DOHH2 (cell line): ENCODE measurements around the gene MYO1F.
A peak's percentile ranks its signal among the peaks of the same experiment; 100 is the strongest.

ENCODE experiments used
- H3F3A ChIP-seq: fragments of 200-600 bp; sonication (generic), shearing (Covaris generic); 2 replicates; pipeline ENCODE4 v1.6.0; 2016; ENCODE audit warnings: antibody characterized with exemption, mild to moderate bottlenecking; ENCODE audit not compliant: control insufficient read depth, insufficient read depth
- H3K27ac ChIP-seq: fragments of 200-600 bp; sonication (generic); 2 replicates; pipeline ENCODE4 v1.5.1; 2014; ENCODE audit warnings: low read depth, mild to moderate bottlenecking, low read length, moderate library complexity
- H3K27me3 ChIP-seq: fragments of 200-600 bp; sonication (generic); 2 replicates; pipeline ENCODE4 v1.6.1; 2014; ENCODE audit warnings: mild to moderate bottlenecking, low read length, mixed read lengths; ENCODE audit not compliant: control insufficient read depth
- H3K36me3 ChIP-seq: fragments of 200-600 bp; sonication (generic); 2 replicates; pipeline ENCODE4 v1.6.1; 2014; ENCODE audit warnings: mild to moderate bottlenecking, low read length, moderate library complexity, mixed read lengths; ENCODE audit not compliant: control insufficient read depth
- H3K4me1 ChIP-seq: fragments of 200-600 bp; sonication (generic); 2 replicates; pipeline ENCODE4 v1.6.1; 2014; ENCODE audit warnings: mild to moderate bottlenecking, low read length, mixed read lengths; ENCODE audit not compliant: control insufficient read depth
- H3K4me2 ChIP-seq: fragments of 200-600 bp; sonication (generic); 2 replicates; pipeline ENCODE4 v1.6.0; 2014; ENCODE audit warnings: mild to moderate bottlenecking, low read length, moderate library complexity
- H3K4me3 ChIP-seq: fragments of 200-600 bp; sonication (generic); 2 replicates; pipeline ENCODE4 v1.5.1; 2014; ENCODE audit warnings: mild to moderate bottlenecking, low read length, mixed read lengths
- H3K79me2 ChIP-seq: fragments of 200-600 bp; sonication (generic); 2 replicates; pipeline ENCODE4 v1.6.1; 2014; ENCODE audit warnings: mild to moderate bottlenecking, low read length, mixed read lengths; ENCODE audit not compliant: control insufficient read depth
- H3K9me2 ChIP-seq: fragments of 200-600 bp; sonication (generic); replicated peaks from 2 replicates; pipeline ENCODE4 v1.6.1; 2014; ENCODE audit warnings: mild to moderate bottlenecking, low read length, mixed read lengths; ENCODE audit not compliant: control insufficient read depth
- H3K9me3 ChIP-seq: fragments of 200-600 bp; sonication (generic); 2 replicates; pipeline ENCODE4 v1.6.1; 2014; ENCODE audit warnings: antibody characterized with exemption, low read length, mixed read lengths; ENCODE audit not compliant: control insufficient read depth, insufficient read depth
- H4K20me1 ChIP-seq: fragments of 200-600 bp; sonication (generic); 2 replicates; pipeline ENCODE4 v1.6.0; 2014; ENCODE audit warnings: low read depth, mild to moderate bottlenecking, antibody characterized with exemption, low read length, moderate library complexity; ENCODE audit not compliant: control insufficient read depth, insufficient read depth
- EZH2phosphoT487 ChIP-seq: fragments of 200-600 bp; sonication (generic); IDR thresholded peaks from 2 replicates; pipeline ENCODE4 v1.6.1; 2017; ENCODE audit warnings: borderline replicate concordance, mild to moderate bottlenecking, antibody characterized with exemption, low read length, moderate library complexity, mixed read lengths
- TF ChIP-seq, protein P1 (sequence below): fragments of 200-600 bp; sonication (generic); IDR thresholded peaks from one replicate; pipeline ENCODE4 v1.5.1; 2014; ENCODE audit warnings: antibody characterized with exemption, mild to moderate bottlenecking, low read depth, low read length; ENCODE audit not compliant: poor library complexity, severe bottlenecking

The MYO1F gene

DNA sequence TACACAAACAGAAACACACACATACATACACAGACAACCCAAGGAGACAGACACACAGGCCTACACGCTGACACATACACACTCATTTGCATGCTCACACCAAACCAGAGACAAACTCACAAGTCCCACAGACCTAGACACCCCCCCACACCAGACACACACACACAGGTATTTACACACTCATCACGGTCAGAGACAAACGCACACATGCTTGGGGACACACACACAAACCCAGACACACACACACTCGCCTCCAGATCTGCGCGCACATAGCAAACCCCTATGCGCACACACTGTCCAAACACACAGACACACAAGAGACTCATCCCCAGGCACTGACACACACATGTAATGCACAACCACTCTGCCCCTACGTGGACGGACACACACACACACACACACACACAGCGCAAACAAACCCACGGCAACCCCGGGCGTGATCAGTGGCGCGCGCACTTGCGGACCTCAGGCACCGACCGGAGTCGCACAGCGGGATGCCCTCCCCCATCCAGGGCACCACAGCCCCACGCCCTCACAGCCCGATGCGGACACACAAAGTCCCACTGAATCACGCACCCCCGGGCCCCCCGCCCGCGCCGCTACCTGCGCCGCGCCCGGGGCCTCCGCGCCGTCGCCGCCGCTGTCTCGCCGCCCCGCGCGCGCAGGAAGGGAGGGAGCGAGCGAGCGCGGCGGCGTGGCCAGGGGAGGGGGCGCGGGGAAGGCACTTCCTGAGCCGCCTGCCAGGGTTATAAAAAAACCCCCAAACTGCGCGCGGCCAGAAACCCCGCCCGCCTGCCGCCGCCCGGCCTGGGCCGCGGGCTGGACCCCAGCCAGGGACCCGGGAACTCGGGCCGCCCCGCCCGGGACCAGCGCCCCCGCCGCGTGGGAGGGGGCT lies 33.0 kb upstream of the MYO1F start, which contains the start of gene ADAMTS10:
Gene ADAMTS10, minus strand, starts transcription at position 675 of the 895 bp plus-strand sequence. CDS start 5,005 bp downstream, outside the sequence.
- H3K79me2 ChIP-seq, result no peaks in the 10 kb centered on the region

DNA sequence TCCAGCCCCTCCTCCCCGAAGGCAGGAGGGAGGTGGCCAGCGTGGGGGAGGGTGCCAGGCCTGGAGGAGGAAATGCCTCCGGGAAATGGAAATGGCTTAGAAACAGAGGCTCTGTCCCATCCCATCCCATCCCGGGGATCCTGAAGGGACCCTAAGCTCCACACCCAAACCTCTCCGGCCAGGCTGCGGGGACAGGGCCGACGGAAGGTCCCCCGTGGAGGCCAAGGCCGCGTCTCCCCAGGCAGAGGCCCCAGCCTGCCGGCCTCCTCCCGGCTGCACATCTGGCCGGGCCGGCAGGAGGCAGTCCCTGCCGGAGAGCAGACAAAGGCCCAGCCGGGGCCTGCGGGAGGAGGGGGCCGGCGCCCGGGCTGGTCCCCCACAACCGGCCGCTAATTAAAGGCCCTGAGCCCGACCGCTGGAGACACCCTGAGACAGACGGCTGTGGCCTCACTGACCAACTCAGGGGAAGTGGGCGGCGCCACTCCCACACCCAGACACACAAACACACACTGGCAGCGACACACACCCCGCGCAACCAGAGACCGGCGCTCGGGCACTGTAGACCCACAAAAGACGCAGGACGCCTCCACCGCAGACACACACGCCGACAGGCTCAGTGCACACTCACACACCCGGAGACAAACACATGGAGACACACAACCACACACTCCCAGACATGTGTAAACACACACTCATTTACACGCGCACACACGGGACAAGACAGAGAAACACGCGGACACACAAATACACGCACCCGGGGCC lies 32.2 kb upstream of the MYO1F start:
- Histone ChIP-seq H3K9me3 (peaks cover 4% of the 10 kb centered on the region; the same call in 1 of the 2 replicates), H3K4me1 (no peaks in the 10 kb centered on the region), H4K20me1 (no peaks in the 10 kb centered on the region), H3K4me3 (peak overlapping the region; percentile 48; the same call in 1 of the 2 replicates), H3K9me2 (no peaks in the 10 kb centered on the region), H3K27ac (no peak overlapping the region), H3K36me3 (no peaks in the 10 kb centered on the region), H3F3A (no peaks in the 10 kb centered on the region), H3K27me3 (peaks cover 6% of the 10 kb centered on the region; the same call in 1 of the 2 replicates), H3K79me2 (no peaks in the 10 kb centered on the region), H3K4me2 (peak overlapping the region; percentile 46; the same call in 1 of the 2 replicates)
- no peak for TF ChIP-seq EZH2phosphoT487
- TF ChIP-seq, protein P1, sequence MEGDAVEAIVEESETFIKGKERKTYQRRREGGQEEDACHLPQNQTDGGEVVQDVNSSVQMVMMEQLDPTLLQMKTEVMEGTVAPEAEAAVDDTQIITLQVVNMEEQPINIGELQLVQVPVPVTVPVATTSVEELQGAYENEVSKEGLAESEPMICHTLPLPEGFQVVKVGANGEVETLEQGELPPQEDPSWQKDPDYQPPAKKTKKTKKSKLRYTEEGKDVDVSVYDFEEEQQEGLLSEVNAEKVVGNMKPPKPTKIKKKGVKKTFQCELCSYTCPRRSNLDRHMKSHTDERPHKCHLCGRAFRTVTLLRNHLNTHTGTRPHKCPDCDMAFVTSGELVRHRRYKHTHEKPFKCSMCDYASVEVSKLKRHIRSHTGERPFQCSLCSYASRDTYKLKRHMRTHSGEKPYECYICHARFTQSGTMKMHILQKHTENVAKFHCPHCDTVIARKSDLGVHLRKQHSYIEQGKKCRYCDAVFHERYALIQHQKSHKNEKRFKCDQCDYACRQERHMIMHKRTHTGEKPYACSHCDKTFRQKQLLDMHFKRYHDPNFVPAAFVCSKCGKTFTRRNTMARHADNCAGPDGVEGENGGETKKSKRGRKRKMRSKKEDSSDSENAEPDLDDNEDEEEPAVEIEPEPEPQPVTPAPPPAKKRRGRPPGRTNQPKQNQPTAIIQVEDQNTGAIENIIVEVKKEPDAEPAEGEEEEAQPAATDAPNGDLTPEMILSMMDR, result no peak

More for the DNA sequence above, 33.0 kb upstream of the MYO1F start, which contains the start of gene ADAMTS10:
- Histone ChIP-seq H3K27ac (no peak within 1 kb of the TSS), H3K4me1 (no peaks in the 10 kb centered on the region), H3K4me2 (peak within 1 kb of the TSS; percentile 46), H3K9me3 (no peaks in the 10 kb centered on the region), H3K27me3 (peaks cover 6% of the 10 kb centered on the region; the same call in 1 of the 2 replicates), H4K20me1 (no peaks in the 10 kb centered on the region), H3K4me3 (peak within 1 kb of the TSS; percentile 48), H3K9me2 (no peaks in the 10 kb centered on the region), H3K36me3 (no peaks in the 10 kb centered on the region), H3F3A (no peaks in the 10 kb centered on the region)
- TF ChIP-seq EZH2phosphoT487, result no peak
- TF ChIP-seq, protein P1, result no peak

DNA sequence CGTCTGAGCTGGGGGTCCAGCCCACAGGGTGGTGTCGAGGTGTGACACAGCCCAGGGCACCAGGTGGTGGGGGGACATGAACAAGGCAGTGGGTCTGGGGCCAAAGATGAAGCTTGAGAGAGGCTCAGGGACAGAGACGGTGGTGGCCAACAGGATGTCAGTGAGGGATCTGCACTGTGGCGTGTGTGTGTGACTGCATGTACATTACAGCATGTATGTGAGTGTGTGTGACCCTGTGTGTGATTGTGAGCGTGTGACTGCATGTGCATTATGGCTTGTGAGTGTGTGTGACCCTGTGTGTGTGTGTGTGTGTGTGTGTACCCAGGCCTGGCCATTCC lies 31.7 kb upstream of the MYO1F start:
- Histone ChIP-seq H3K36me3 (no peaks in the 10 kb centered on the region), H3K79me2 (no peaks in the 10 kb centered on the region), H3K27ac (no peak overlapping the region), H3K9me3 (peaks cover 4% of the 10 kb centered on the region; the same call in 1 of the 2 replicates), H3K4me3 (no peak overlapping the region), H4K20me1 (no peaks in the 10 kb centered on the region), H3K27me3 (peaks cover 6% of the 10 kb centered on the region; the same call in 1 of the 2 replicates), H3K4me1 (no peaks in the 10 kb centered on the region), H3F3A (no peaks in the 10 kb centered on the region), H3K4me2 (no peak overlapping the region), H3K9me2 (no peaks in the 10 kb centered on the region)
- TF ChIP-seq, protein P1, result no peak
- no peak for TF ChIP-seq EZH2phosphoT487
